ENCODE data around the gene ZC3H7B.

DNA sequence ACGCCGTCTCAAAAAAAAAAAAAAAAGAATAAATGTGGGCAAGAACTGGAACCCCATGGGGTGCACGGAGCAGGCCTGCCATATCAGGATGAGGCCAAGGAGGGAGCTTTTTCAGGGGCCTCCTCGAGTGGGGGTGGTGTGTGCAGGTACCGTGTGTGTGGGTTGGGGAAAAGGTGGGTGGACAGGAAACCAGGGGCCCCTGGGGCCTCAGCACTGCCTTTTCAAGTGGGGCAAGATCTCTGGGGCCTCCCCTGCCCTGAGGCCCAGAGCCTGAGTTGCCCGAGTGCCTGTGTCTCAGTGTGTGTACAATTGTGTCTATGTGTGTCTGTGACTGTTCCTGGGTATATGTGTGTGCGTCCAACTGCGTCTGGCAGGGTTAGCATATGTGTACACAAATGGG lies 104.3 kb downstream of the ZC3H7B start:
- TF ChIP-seq POLR2A (IDR thresholded peaks at IDR 0.05; ENCODE audit: low read depth, low read length) (no peak), POLR2AphosphoS5 (IDR thresholded peaks at IDR 0.05; ENCODE audit: low read depth, low read length) (no peak), TAF1 (IDR thresholded peaks at IDR 0.05; ENCODE audit: low read depth, low read length) (no peak), SPI1 (IDR thresholded peaks at IDR 0.05; ENCODE audit: low read depth, low read length) (no peak), PAX5 (IDR thresholded peaks at IDR 0.05; ENCODE audit: insufficient read depth, low read length, severe bottlenecking) (no peak), POU2F2 (IDR thresholded peaks at IDR 0.05; ENCODE audit: low read depth, low read length) (peak; percentile 50; the same call in 1 of the 2 replicates)
